A549 (cell line): ENCODE data around the gene SLC2A4RG. TPM values are rescaled to one million over a fixed set of nuclear protein-coding genes. Genes with fewer than 3 reads are reported as not detected.

Experiments used
- ATAC-seq, 2 experiments: fragments of 200-7000 bp in 1 of 2; fragments of >200 bp in 1 of 2; cut with Nextera tagmentation in 1 of 2; cut with Tn5 transposase in 1 of 2; 3 replicates each; pipeline versions ENCODE4 v1.8.0 to v1.9.1; 2018 to 2020; ENCODE audit warnings: mild to moderate bottlenecking in 1 of 2, moderate library complexity in 1 of 2
- CTCF ChIA-PET: fragments of 300-600 bp; sonication (Branson Sonifier 250); formaldehyde crosslinking; extraction: SDS; loops from one replicate; lab custom pipeline; 2021; ENCODE audit warnings: antibody characterized with exemption, inconsistent platforms; lab: Yijun Ruan, JAX
- POLR2A ChIA-PET: fragments of 350-600 bp; formaldehyde crosslinking; extraction: SDS; loops from one replicate; lab custom pipeline; 2021; ENCODE audit warnings: antibody characterized with exemption, inconsistent platforms; lab: Yijun Ruan, JAX
- DNase-seq, 2 experiments: peaks; one replicate each; pipeline versions ENCODE4 v3.0.0 to v3.0.0-alpha.2; 2011 to 2016; ENCODE audit warnings: low read depth in 1 of 2, low spot score in 1 of 2
- FAIRE-seq: peaks from 2 replicates; lab custom pipeline; 2011; peaks lifted over from hg19 to GRCh38; lab: Jason Lieb, UNC
- H3K27ac ChIP-seq, 2 experiments: fragments of >200 bp; sonication (Bioruptor Twin); formaldehyde crosslinking; 3 replicates each; pipeline ENCODE4 v1.5.1; 2016 to 2017
- H3K4me1 ChIP-seq: fragments of >200 bp; sonication (Bioruptor Twin); formaldehyde crosslinking; 3 replicates; pipeline ENCODE4 v1.6.1; 2016
- H3K4me2 ChIP-seq: fragments of >200 bp; sonication (Bioruptor Twin); formaldehyde crosslinking; 3 replicates; pipeline ENCODE4 v1.6.1; 2016
- H3K4me3 ChIP-seq: fragments of >200 bp; sonication (Bioruptor Twin); formaldehyde crosslinking; 3 replicates; pipeline ENCODE4 v1.5.1; 2016
- H3K9me3 ChIP-seq: fragments of >200 bp; sonication (Bioruptor Twin); formaldehyde crosslinking; 3 replicates; pipeline ENCODE4 v1.6.1; 2016
- CBX2 ChIP-seq: fragments of 200-600 bp; sonication (generic); IDR thresholded peaks from 2 replicates; pipeline ENCODE4 v1.6.1; 2016; ENCODE audit warnings: low read depth, mild to moderate bottlenecking, borderline replicate concordance
- CEBPB ChIP-seq, 2 experiments: fragments of >200 bp in 1 of 2; sonication (Bioruptor Twin) in 1 of 2; formaldehyde crosslinking in 1 of 2; IDR thresholded peaks; 2 replicates each; pipeline ENCODE4 v1.6.1; 2012 to 2016
- CHD2 ChIP-seq: fragments of 150-350 bp; IDR thresholded peaks from 2 replicates; pipeline ENCODE4 v1.6.1; 2014; ENCODE audit warnings: low read length; ENCODE audit not compliant: partially characterized antibody
- CHD4 ChIP-seq: fragments of 200-600 bp; sonication (generic); IDR thresholded peaks from 2 replicates; pipeline ENCODE4 v1.6.1; 2016; ENCODE audit warnings: antibody characterized with exemption, mild to moderate bottlenecking, borderline replicate concordance
- CTCF ChIP-seq: fragments of >200 bp; sonication (Bioruptor Twin); formaldehyde crosslinking; IDR thresholded peaks from 3 replicates; pipeline ENCODE4 v1.5.1; 2016
- EHF ChIP-seq: fragments of 250-450 bp; sonication (Bioruptor Pico); IDR thresholded peaks from 2 replicates; pipeline ENCODE4 v1.5.0; 2020; ENCODE audit warnings: mild to moderate bottlenecking
- EP300 ChIP-seq, 2 experiments: fragments of >200 bp; sonication (Bioruptor Twin); formaldehyde crosslinking; IDR thresholded peaks; 2 replicates in 1 of 2; 3 replicates in 1 of 2; pipeline ENCODE4 v1.6.1; 2016 to 2017
- ESRRA ChIP-seq: fragments of 150-350 bp; IDR thresholded peaks from 2 replicates; pipeline ENCODE4 v1.6.1; 2014; ENCODE audit warnings: mild to moderate bottlenecking, low read length, borderline replicate concordance
- FOSL2 ChIP-seq, 2 experiments: fragments of 450-650 bp in 1 of 2; fragments of >200 bp in 1 of 2; sonication (Bioruptor Twin) in 1 of 2; formaldehyde crosslinking; IDR thresholded peaks; 2 replicates each; pipeline versions ENCODE4 v1.5.0 to v1.6.1; 2016 to 2020; ENCODE audit warnings: mild to moderate bottlenecking in 1 of 2, moderate library complexity in 1 of 2
- GATA3 ChIP-seq: IDR thresholded peaks from 2 replicates; pipeline ENCODE4 v1.6.1; 2012; ENCODE audit warnings: borderline replicate concordance
- HOXA7 ChIP-seq: fragments of 250-450 bp; sonication (Bioruptor Pico); IDR thresholded peaks from 2 replicates; pipeline ENCODE4 v1.5.0; 2020; ENCODE audit warnings: mild to moderate bottlenecking, moderate library complexity
- HOXB13 ChIP-seq: fragments of 250-450 bp; sonication (Bioruptor Pico); IDR thresholded peaks from 2 replicates; pipeline ENCODE4 v1.5.0; 2020; ENCODE audit warnings: low read depth, mild to moderate bottlenecking, moderate library complexity
- HOXB5 ChIP-seq: fragments of 250-450 bp; sonication (Bioruptor Pico); IDR thresholded peaks from 2 replicates; pipeline ENCODE4 v1.5.0; 2020; ENCODE audit warnings: mild to moderate bottlenecking, moderate library complexity
- KDM1A ChIP-seq: fragments of 200-600 bp; sonication (generic); IDR thresholded peaks from 2 replicates; pipeline ENCODE4 v1.6.1; 2016; ENCODE audit warnings: low read depth, mild to moderate bottlenecking
- KDM5A ChIP-seq: fragments of 200-600 bp; sonication (generic); IDR thresholded peaks from 2 replicates; pipeline ENCODE4 v1.6.1; 2016; ENCODE audit warnings: antibody characterized with exemption, mild to moderate bottlenecking
- MAFK ChIP-seq: fragments of 450-650 bp; IDR thresholded peaks from 2 replicates; pipeline ENCODE4 v1.6.1; 2014; ENCODE audit not compliant: partially characterized antibody
- MAZ ChIP-seq: fragments of 150-350 bp; IDR thresholded peaks from 2 replicates; pipeline ENCODE4 v1.6.1; 2014; ENCODE audit warnings: antibody characterized with exemption, low read depth, low read length, borderline replicate concordance
- MYC ChIP-seq: IDR thresholded peaks from 2 replicates; pipeline ENCODE4 v1.6.1; 2012; ENCODE audit warnings: mild to moderate bottlenecking, inconsistent platforms, low read length, improper control_type of control experiment, borderline replicate concordance
- NFE2L2 ChIP-seq: fragments of 150-350 bp; conservative IDR thresholded peaks from 2 replicates; pipeline ENCODE4 v1.6.1; 2014; ENCODE audit warnings: low read length
- NR3C1 ChIP-seq: fragments of >200 bp; sonication (Bioruptor Twin); formaldehyde crosslinking; IDR thresholded peaks from 3 replicates; pipeline ENCODE4 v1.6.1; 2017
- POLR2A ChIP-seq: IDR thresholded peaks from 2 replicates; pipeline ENCODE4 v1.6.1; 2012; ENCODE audit warnings: mild to moderate bottlenecking, low read length
- POLR2AphosphoS2 ChIP-seq: conservative IDR thresholded peaks from 2 replicates; pipeline ENCODE4 v1.6.1; 2012; ENCODE audit warnings: low read length, improper control_type of control experiment, inconsistent platforms
- RARB ChIP-seq: fragments of 250-450 bp; sonication (Bioruptor Pico); IDR thresholded peaks from 2 replicates; pipeline ENCODE4 v1.8.0; 2021; ENCODE audit warnings: mild to moderate bottlenecking, moderate library complexity
- REST ChIP-seq: fragments of 200-600 bp; sonication (generic); IDR thresholded peaks from 2 replicates; pipeline ENCODE4 v1.6.1; 2016; ENCODE audit warnings: antibody characterized with exemption, mild to moderate bottlenecking, moderate library complexity
- RFX5 ChIP-seq: fragments of 450-650 bp; IDR thresholded peaks from 2 replicates; pipeline ENCODE4 v1.7.1; 2014; ENCODE audit warnings: antibody characterized with exemption, mild to moderate bottlenecking, moderate library complexity
- SREBF2 ChIP-seq: fragments of 450-650 bp; IDR thresholded peaks from 2 replicates; pipeline ENCODE4 v1.6.1; 2014; ENCODE audit warnings: mild to moderate bottlenecking, moderate library complexity
- TFCP2L1 ChIP-seq: fragments of 250-450 bp; sonication (Bioruptor Pico); IDR thresholded peaks from 2 replicates; pipeline ENCODE4 v1.5.0; 2021; ENCODE audit warnings: mild to moderate bottlenecking
- WGBS: methylation state at CpG from one replicate; pipeline ENCODE4 v1.1.6; 2017; ENCODE audit errors: missing lambda C conversion rate; 5-methylcytosine and 5-hydroxymethylcytosine counted together
- polyA plus RNA-seq, 4 experiments: library from polyadenylated mRNA; depleted of rRNA in 3 of 4; stranded (reverse); fragments of >200 nt; fragmentation: RNase III in 1 of 4; extraction: RNeasy Plus Mini Kit Qiagen cat#74134 plus additional on column Dnase treatment in 1 of 4; gene quantifications; 2 replicates in 3 of 4; 3 replicates in 1 of 4; pipeline ENCODE4 v1.2.3, GENCODE V29; 2011 to 2017
- TF ChIP-seq, protein P1 (sequence below): IDR thresholded peaks from 2 replicates; pipeline ENCODE4 v1.6.1; 2012
- TF ChIP-seq, protein P2 (sequence below): fragments of 150-350 bp; IDR thresholded peaks from 2 replicates; pipeline ENCODE4 v1.6.1; 2014; ENCODE audit warnings: low read depth, mild to moderate bottlenecking, low read length
- TF ChIP-seq, protein P3 (sequence below): IDR thresholded peaks from 2 replicates; pipeline ENCODE4 v1.6.1; 2012; ENCODE audit warnings: low read depth, borderline replicate concordance
- TF ChIP-seq, protein P4 (sequence below): fragments of >200 bp; sonication (Bioruptor Twin); formaldehyde crosslinking; IDR thresholded peaks from 2 replicates; pipeline ENCODE4 v1.6.1; 2016

Gene SLC2A4RG
- polyA plus RNA-seq, 2 of the 4 experiments (the other 2 are of a cell fraction) = 28.1 to 64.6 TPM

DNA sequence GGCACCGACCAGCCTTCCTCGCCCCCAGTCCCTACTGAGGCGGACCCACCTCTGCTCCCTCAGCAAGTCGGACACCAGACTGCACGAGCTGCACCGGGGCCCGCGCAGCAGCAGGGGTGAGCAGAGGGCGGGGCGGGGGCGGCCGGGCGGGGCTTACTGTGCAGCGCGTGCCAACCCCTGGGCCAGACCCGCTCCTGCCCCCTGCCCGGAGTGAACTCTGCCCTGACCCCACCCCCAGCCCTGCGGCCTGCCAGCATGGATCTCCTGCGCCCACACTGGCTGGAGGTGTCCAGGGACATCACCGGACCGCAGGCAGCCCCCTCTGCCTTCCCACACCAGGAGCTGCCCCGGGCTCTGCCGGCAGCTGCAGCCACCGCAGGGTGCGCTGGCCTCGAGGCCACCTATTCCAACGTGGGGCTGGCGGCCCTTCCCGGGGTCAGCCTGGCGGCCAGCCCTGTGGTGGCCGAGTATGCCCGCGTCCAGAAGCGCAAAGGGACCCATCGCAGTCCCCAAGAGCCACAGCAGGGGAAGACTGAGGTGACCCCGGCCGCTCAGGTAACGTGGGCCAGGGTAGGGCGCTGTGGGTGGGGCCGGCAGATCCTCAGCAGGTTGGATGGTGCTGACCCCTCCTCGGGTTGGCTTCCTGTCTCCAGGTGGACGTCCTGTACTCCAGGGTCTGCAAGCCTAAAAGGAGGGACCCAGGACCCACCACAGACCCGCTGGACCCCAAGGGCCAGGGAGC is 1.5 kb upstream of the SLC2A4RG start:
- H3K4me3 ChIP-seq = no peak overlapping the region
- no peak for TF ChIP-seq MYC
- TF ChIP-seq RARB = no peak
- TF ChIP-seq HOXA7 (CRISPR knock-in tag) = no peak
- TF ChIP-seq, protein P1, sequence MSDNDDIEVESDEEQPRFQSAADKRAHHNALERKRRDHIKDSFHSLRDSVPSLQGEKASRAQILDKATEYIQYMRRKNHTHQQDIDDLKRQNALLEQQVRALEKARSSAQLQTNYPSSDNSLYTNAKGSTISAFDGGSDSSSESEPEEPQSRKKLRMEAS = no peak
- TF ChIP-seq EP300 (IDR thresholded peaks at IDR 0.05) = no peak
- TF ChIP-seq RFX5 = no peak
- TF ChIP-seq, protein P2, sequence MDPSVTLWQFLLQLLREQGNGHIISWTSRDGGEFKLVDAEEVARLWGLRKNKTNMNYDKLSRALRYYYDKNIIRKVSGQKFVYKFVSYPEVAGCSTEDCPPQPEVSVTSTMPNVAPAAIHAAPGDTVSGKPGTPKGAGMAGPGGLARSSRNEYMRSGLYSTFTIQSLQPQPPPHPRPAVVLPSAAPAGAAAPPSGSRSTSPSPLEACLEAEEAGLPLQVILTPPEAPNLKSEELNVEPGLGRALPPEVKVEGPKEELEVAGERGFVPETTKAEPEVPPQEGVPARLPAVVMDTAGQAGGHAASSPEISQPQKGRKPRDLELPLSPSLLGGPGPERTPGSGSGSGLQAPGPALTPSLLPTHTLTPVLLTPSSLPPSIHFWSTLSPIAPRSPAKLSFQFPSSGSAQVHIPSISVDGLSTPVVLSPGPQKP = no peak
- no peak for TF ChIP-seq FOSL2 (IDR thresholded peaks at IDR 0.05)
- no peak for TF ChIP-seq FOSL2 (CRISPR knock-in tag; IDR thresholded peaks at IDR 0.05)
- TF ChIP-seq HOXB13 (CRISPR knock-in tag) = no peak
- TF ChIP-seq MAFK = no peak
- TF ChIP-seq ESRRA = no peak
- no peak for TF ChIP-seq TFCP2L1 (CRISPR knock-in tag)
- TF ChIP-seq HOXB5 (CRISPR knock-in tag) = no peak
- TF ChIP-seq POLR2AphosphoS2 = no peak
- no peak for TF ChIP-seq NR3C1
- TF ChIP-seq KDM1A = no peak
- ChIA-PET POLR2A (no interaction called here), CTCF (no interaction called here)
- WGBS = 76% methylated on average over 5 of the region's 43 CpGs
- no peak for ATAC-seq
- no peak overlapping the region for H3K4me2 ChIP-seq
- no peaks in the 10 kb centered on the region for H3K9me3 ChIP-seq
- no peak overlapping the region for H3K27ac ChIP-seq
- no peak for FAIRE-seq
- peaks cover 17% of the 10 kb centered on the region for H3K4me1 ChIP-seq
- no peak for DNase-seq

- Histone ChIP-seq H3K9me3 (no peaks in the 10 kb centered on the region), H3K4me2 (peak overlapping the region; percentile 98), H3K27ac (peak overlapping the region in 1 of 2 experiments; percentile 89; a peak in 4 of 6 replicates), H3K4me1 (peaks cover 17% of the 10 kb centered on the region), H3K4me3 (no peak overlapping the region; the same call in 2 of the 3 replicates)
- ATAC-seq (peak in 1 of 2 experiments; percentile 1; a peak in 1 of 6 replicates), FAIRE-seq (no peak), DNase-seq (no peak)
- WGBS = 90% methylated on average over 6 of the region's 26 CpGs
- no peak for TF ChIP-seq NFE2L2
- TF ChIP-seq REST = no peak
- no peak for TF ChIP-seq CEBPB (IDR thresholded peaks at IDR 0.05)
- TF ChIP-seq, protein P3, sequence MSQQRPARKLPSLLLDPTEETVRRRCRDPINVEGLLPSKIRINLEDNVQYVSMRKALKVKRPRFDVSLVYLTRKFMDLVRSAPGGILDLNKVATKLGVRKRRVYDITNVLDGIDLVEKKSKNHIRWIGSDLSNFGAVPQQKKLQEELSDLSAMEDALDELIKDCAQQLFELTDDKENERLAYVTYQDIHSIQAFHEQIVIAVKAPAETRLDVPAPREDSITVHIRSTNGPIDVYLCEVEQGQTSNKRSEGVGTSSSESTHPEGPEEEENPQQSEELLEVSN = no peak
- TF ChIP-seq CHD4 = no peak
- no peak for TF ChIP-seq CHD2
- TF ChIP-seq TFCP2L1 (CRISPR knock-in tag) = no peak
- TF ChIP-seq MYC = no peak
- TF ChIP-seq CTCF = no peak
- TF ChIP-seq KDM5A = no peak
- no peak for TF ChIP-seq NR3C1
- TF ChIP-seq SREBF2 = no peak
- no peak for TF ChIP-seq CBX2
- TF ChIP-seq GATA3 = no peak
- no peak for TF ChIP-seq POLR2A
- no peak for TF ChIP-seq MAZ
- TF ChIP-seq, protein P4, sequence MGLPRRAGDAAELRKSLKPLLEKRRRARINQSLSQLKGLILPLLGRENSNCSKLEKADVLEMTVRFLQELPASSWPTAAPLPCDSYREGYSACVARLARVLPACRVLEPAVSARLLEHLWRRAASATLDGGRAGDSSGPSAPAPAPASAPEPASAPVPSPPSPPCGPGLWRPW = no peak
- TF ChIP-seq EHF (CRISPR knock-in tag) = no peak
- TF ChIP-seq MAFK = no peak
- TF ChIP-seq RARB = no peak
- POLR2A ChIA-PET = interaction anchor here (1.0 to 1.2 kb wide), 2 partner anchors 31 to 127 kb away, joined by 3 read pairs; partner anchors contain the start of genes ARFRP1, TPD52L2 and ZGPAT
- CTCF ChIA-PET = interaction anchor here (1.1 kb wide), 1 partner anchor 41 kb away, joined by 3 read pairs; no protein-coding TSS in a partner anchor
Measured at GRCh38 chr20:63738687-63739129, 868 bp upstream of the SLC2A4RG start.
